Thymus (tissue), 11 donors: Measurements from ENCODE around the gene PRKCQ. TPM values are rescaled to one million over a fixed set of nuclear protein-coding genes. Genes with fewer than 3 reads are reported as not detected.
"Not testable (repeated sequence)": the region's sequence is repeated elsewhere in the genome, so short reads cannot be mapped to it uniquely, and the experiment has no call there.

ENCODE experiments used
- DNase-seq, 9 donors: peaks; one replicate each; pipeline ENCODE4 v3.0.0-alpha.2; 2013; ENCODE audit warnings: low spot score in 9 of 9, low read depth in 6 of 9, missing footprints in 1 of 9
- H3K27ac ChIP-seq, 2 donors: one replicate each; pipeline ENCODE4 v1.5.1; 2013; ENCODE audit warnings: control low read depth in 1 of 2, low read depth in 1 of 2, low read length in 1 of 2, mild to moderate bottlenecking in 1 of 2, moderate library complexity in 1 of 2
- H3K27me3 ChIP-seq, 2 donors: one replicate each; pipeline ENCODE4 v1.5.1; 2013; ENCODE audit warnings: low read length in 1 of 2; ENCODE audit not compliant: control insufficient read depth in 2 of 2, insufficient read depth in 1 of 2
- H3K36me3 ChIP-seq, 2 donors: one replicate each; pipeline ENCODE4 v1.5.1; 2013; ENCODE audit warnings: low read length in 1 of 2, mild to moderate bottlenecking in 1 of 2, moderate library complexity in 1 of 2; ENCODE audit not compliant: control insufficient read depth in 2 of 2, insufficient read depth in 2 of 2
- H3K4me1 ChIP-seq, 2 donors: one replicate each; pipeline ENCODE4 v1.5.1; 2013; ENCODE audit warnings: low read length in 2 of 2; ENCODE audit not compliant: control insufficient read depth in 2 of 2, insufficient read depth in 2 of 2
- H3K4me3 ChIP-seq, 2 donors: one replicate each; pipeline ENCODE4 v1.5.1; 2013; ENCODE audit warnings: low read length in 2 of 2, control low read depth in 1 of 2, mild to moderate bottlenecking in 1 of 2
- H3K9me3 ChIP-seq, 2 donors: one replicate each; pipeline ENCODE4 v1.5.1; 2013; ENCODE audit warnings: low read length in 1 of 2, mild to moderate bottlenecking in 1 of 2; ENCODE audit not compliant: control insufficient read depth in 2 of 2, insufficient read depth in 1 of 2
- WGBS: extraction: QIAGEN DNeasy Blood & Tissue Kit; methylation state at CpG from one replicate; pipeline ENCODE4 v1.1.7; 2013; 5-methylcytosine and 5-hydroxymethylcytosine counted together
- polyA plus RNA-seq: library from polyadenylated mRNA; stranded (reverse); fragments of 200-250 nt; gene quantifications from one replicate; pipeline ENCODE4 v1.2.3, GENCODE V29; 2013
- total RNA-seq: library from RNA; stranded (reverse); fragments of 120-200 nt; gene quantifications from one replicate; pipeline ENCODE4 v1.2.4, GENCODE V29; 2013
- donor health status: healthy.

PRKCQ gene
- total and polyA plus RNA-seq, 2 donors = 18.1 to 55.2 TPM

DNA sequence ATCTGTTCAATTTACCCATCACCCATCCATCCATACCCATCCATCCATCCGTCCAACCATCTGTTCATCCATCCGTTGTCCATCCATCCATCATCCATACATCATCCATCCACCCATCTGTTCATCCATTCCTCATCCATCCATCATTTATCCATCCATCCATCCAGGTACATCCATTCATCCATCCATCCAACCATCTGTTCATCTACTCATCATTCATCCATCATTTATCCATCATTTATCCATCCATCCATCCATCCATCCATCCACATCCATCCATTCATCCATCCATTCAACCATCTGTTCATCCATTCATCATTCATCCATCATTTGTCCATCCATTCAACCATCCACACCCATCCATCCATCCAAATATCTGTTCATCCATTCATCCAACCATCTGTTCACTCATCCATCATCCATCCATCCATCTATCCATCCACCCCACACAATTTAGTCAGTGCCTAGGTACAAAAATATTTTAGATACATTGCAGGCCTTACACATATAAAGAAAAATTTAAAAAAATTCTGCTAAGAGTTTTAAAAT, 119.1 kb downstream of the PRKCQ start:
- Histone ChIP-seq H3K4me1 (peaks cover 17 to 18% of the 10 kb centered on the region in 2 donors), H3K27me3 (no peaks in the 10 kb centered on the region), H3K9me3 (peaks cover 4 to 10% of the 10 kb centered on the region in 2 donors), H3K36me3 (peaks cover 73 to 91% of the 10 kb centered on the region in 2 donors), H3K4me3 (no peak overlapping the region), H3K27ac (no peak overlapping the region)
- WGBS = 96% methylated on average over 2 of the region's 2 CpGs
- no peak for DNase-seq

DNA sequence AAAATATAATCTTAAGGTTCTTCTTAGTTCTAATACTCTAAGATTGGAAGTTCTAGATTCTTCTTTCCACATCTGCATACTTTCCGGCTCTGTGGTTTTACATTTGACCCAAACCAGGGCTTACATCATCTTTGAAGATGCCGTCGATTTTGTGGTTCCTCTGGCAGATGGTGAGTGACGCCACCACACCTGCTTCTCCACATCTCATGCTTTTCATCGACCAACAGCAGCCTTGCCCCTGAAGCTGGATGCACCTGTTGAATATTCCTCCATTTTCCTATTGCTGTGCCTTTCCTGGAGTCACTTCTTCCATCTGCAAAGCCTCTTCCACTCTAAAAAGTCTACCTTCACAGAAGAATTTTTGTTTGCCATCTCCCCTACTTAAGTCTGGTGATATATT, 121.3 kb downstream of the PRKCQ start:
- Histone ChIP-seq H3K4me3 (no peak overlapping the region), H3K27ac (peak overlapping the region; percentile 53 to 56), H3K27me3 (no peaks in the 10 kb centered on the region), H3K9me3 (peaks cover 5 to 10% of the 10 kb centered on the region in 2 donors), H3K36me3 (peaks cover 74 to 94% of the 10 kb centered on the region in 2 donors), H3K4me1 (peaks cover 17 to 18% of the 10 kb centered on the region in 2 donors)
- WGBS = 13% methylated on average over 5 of the region's 5 CpGs
- DNase-seq = peak in 7 of 9 donors; percentile 42 to 82 (median 60)

DNA sequence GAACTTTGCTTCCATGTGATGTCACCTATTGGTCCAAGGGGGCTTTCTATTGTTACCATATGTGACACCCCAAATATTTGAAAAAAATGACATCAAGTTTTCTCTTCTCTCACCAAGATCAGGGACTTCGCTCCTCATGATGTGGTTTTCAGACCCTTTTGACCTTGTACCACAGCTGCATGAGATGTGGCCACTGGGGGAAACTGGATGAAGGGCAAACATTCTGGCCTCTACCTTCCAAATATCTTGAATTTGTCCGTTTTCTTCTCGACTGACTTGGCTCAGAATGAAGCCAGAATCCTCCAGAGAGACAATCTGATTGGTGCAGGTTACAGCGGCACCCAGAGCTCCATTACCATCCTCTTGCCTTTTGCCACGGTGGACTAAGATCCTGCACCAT, 122.7 kb downstream of the PRKCQ start:
- 98% methylated on average over 5 of the region's 5 CpGs for WGBS

DNA sequence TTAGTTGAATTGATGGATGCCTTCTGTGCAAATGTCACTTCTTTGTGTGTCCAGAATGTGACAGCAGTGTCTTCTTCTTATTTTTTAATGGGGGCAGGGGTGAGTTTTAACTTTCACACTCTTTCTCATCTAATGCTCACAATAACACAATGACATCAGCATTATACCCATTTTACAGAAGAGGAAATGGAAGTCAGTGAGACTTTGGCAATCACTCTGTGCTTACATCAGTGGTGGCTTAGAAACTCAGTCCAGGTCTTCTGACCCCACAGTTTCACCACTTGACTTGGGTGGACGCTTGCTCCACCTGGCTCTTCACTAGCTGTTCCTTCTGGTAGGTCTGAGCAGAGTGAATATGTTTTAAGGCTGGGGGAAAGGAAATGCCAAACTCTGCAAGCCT, 124.0 kb downstream of the PRKCQ start:
- Histone ChIP-seq H3K9me3 (peaks cover 5 to 10% of the 10 kb centered on the region in 2 donors), H3K27ac (no peak overlapping the region), H3K27me3 (no peaks in the 10 kb centered on the region), H3K36me3 (peaks cover 57 to 67% of the 10 kb centered on the region in 2 donors), H3K4me1 (peaks cover 17 to 18% of the 10 kb centered on the region in 2 donors), H3K4me3 (no peak overlapping the region)
- no peak for DNase-seq
- WGBS = 100% methylated on average over 1 of the region's 1 CpG

More for the DNA sequence above, 122.7 kb downstream of the PRKCQ start:
- Histone ChIP-seq H3K27me3 (no peaks in the 10 kb centered on the region), H3K9me3 (peaks cover 5 to 10% of the 10 kb centered on the region in 2 donors), H3K4me3 (no peak overlapping the region), H3K36me3 (peaks cover 65 to 80% of the 10 kb centered on the region in 2 donors), H3K4me1 (peaks cover 17 to 18% of the 10 kb centered on the region in 2 donors), H3K27ac (no peak overlapping the region)
- no peak for DNase-seq

DNA sequence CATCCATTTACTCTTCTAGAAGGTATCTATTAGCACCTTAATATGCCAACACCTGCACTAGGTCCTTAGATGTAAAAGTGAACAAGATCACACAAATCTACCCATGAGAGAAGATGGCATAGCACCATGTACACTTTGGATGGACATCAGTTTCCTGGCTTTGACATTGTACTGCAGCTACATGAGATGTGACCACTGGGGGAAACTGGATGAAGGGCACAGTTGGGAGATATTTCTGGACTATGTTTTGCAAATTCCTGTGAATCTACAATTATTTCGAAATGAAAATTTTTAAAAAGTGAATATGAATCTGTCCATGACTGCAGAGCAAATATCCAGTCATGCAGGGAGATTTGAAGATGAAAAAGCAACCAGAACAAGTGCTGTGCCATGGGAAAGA, 124.5 kb downstream of the PRKCQ start:
- 95% methylated on average over 1 of the region's 1 CpG for WGBS

DNA sequence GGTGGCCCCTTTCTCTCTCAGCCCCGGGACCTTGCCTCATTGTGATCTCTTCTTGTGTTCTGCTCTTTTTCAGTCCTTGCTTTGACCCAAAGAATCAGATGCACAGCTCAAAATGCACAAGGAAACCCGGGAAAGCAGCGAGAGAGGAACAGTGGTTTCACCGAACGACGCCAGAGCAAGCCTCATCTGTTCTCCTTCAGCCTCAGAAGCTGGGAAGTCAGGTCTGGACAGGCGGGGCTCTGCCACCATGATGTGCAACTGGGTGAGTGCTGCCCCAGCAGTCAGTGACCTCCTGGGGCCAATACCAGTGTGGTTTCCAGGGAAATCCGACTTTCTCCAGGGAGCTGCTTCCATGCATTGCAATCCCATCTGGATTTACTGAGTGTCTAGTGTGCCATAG, 133.4 kb downstream of the PRKCQ start:
- Histone ChIP-seq H3K4me1 (peaks cover 0 to 21% of the 10 kb centered on the region in 2 donors), H3K27me3 (no peaks in the 10 kb centered on the region), H3K36me3 (peaks cover 32 to 34% of the 10 kb centered on the region in 2 donors), H3K4me3 (no peak overlapping the region), H3K27ac (no peak overlapping the region), H3K9me3 (no peaks in the 10 kb centered on the region)
- DNase-seq = no peak
- WGBS = 99% methylated on average over 8 of the region's 8 CpGs

More for the DNA sequence above, 124.5 kb downstream of the PRKCQ start:
- Histone ChIP-seq H3K4me3 (no peak overlapping the region), H3K27me3 (no peaks in the 10 kb centered on the region), H3K9me3 (peaks cover 4 to 10% of the 10 kb centered on the region in 2 donors), H3K36me3 (peaks cover 52 to 63% of the 10 kb centered on the region in 2 donors), H3K27ac (no peak overlapping the region), H3K4me1 (peaks cover 17 to 18% of the 10 kb centered on the region in 2 donors)
- DNase-seq = no peak

DNA sequence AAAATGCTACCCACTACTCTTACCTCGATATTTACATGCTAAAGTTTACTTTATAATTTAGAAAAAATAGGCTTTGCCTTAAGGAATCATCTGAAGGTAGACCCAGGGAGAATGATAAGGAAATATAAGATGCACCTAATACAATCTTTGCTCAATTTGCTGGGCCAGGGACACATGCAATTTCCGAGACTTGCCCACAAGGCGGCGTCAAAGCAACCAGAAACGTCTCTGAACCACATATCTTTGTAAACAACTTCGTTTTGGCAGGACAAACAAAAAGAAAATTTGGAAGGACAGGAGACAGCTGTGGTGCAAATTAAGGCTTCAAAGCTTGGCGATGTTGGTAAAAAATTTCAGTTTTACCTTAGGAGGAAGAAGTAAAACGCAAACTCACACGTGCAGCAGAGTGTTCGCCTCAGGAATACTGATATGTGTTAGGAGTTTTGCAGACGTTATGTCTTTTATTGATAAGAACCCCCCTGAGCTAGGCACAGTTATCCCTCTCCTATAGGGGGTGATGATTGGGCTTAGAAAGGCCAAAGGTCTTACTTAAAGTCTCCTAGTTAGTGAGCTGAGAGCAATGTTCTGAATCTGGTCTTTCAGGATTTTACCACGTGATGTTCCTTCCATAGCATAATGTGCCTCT, 134.3 kb downstream of the PRKCQ start:
- WGBS = 38% methylated on average over 12 of the region's 12 CpGs
- H3K27me3 ChIP-seq = no peaks in the 10 kb centered on the region
- no peaks in the 10 kb centered on the region for H3K9me3 ChIP-seq
- no peak overlapping the region for H3K4me3 ChIP-seq
- peaks cover 0 to 21% of the 10 kb centered on the region in 2 donors for H3K4me1 ChIP-seq
- peak overlapping the region in 1 of 2 donors; percentile 3 for H3K27ac ChIP-seq
- peak in 8 of 9 donors; percentile 32 to 82 (median 62) for DNase-seq
- H3K36me3 ChIP-seq = peaks cover 32 to 42% of the 10 kb centered on the region in 2 donors

DNA sequence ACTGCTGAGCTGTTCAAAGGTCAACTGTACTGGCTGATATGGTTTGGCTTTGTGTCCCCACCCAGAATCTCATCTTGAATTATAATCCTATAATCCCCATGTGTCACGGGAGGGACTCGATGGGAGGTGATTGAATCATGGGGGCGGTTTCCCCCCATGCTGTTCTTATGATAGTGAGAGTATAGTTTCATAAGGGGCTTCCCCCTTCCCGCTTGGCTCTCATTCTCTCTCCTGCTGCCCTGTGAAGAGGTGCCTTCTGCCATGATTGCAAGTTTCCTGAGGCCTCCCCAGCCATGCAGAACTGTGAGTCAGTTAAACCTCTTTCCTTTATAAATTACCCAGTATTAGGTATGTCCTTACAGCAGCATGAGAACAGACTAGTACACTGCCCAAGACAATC, 140.2 kb downstream of the PRKCQ start:
- not testable (repeated sequence) for H3K9me3 ChIP-seq, DNase-seq, H3K27ac ChIP-seq, H3K27me3 ChIP-seq, H3K4me1 ChIP-seq, H3K4me3 ChIP-seq
- 75% methylated on average over 4 of the region's 4 CpGs for WGBS
- H3K36me3 ChIP-seq = peaks cover 48 to 77% of the 10 kb centered on the region in 2 donors

DNA sequence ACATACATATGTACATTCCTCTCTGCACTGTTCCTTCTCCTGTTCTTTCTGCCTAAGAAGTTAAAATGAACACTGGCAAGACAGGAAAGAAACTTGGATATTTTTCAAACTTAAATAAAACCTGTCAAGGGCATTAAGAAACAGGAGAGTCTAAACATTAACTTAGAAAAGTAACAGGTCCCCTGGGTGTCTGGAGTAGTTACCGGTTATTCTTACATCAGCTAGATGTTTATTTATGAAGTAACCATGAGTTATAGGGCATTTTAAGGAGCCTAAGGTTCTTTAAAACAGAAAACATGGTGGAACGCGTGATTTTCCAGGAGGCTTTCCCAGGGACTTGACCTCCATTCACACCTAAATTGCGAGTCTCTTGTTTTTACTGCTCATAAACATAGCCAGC, 148.2 kb downstream of the PRKCQ start:
- H3K36me3 ChIP-seq = peaks cover 69 to 80% of the 10 kb centered on the region in 2 donors
- no peaks in the 10 kb centered on the region for H3K4me1 ChIP-seq
- no peaks in the 10 kb centered on the region for H3K27me3 ChIP-seq
- WGBS = 84% methylated on average over 4 of the region's 4 CpGs
- no peak overlapping the region for H3K4me3 ChIP-seq
- H3K27ac ChIP-seq = no peak overlapping the region
- H3K9me3 ChIP-seq = peaks cover 0 to 2% of the 10 kb centered on the region in 2 donors
- no peak for DNase-seq
